ENCODE data around the gene IRS4. TPM values are rescaled to one million over a fixed set of nuclear protein-coding genes. Genes with fewer than 3 reads are reported as not detected.

IRS4 gene
- not detected in 2 replicates for total RNA-seq

DNA sequence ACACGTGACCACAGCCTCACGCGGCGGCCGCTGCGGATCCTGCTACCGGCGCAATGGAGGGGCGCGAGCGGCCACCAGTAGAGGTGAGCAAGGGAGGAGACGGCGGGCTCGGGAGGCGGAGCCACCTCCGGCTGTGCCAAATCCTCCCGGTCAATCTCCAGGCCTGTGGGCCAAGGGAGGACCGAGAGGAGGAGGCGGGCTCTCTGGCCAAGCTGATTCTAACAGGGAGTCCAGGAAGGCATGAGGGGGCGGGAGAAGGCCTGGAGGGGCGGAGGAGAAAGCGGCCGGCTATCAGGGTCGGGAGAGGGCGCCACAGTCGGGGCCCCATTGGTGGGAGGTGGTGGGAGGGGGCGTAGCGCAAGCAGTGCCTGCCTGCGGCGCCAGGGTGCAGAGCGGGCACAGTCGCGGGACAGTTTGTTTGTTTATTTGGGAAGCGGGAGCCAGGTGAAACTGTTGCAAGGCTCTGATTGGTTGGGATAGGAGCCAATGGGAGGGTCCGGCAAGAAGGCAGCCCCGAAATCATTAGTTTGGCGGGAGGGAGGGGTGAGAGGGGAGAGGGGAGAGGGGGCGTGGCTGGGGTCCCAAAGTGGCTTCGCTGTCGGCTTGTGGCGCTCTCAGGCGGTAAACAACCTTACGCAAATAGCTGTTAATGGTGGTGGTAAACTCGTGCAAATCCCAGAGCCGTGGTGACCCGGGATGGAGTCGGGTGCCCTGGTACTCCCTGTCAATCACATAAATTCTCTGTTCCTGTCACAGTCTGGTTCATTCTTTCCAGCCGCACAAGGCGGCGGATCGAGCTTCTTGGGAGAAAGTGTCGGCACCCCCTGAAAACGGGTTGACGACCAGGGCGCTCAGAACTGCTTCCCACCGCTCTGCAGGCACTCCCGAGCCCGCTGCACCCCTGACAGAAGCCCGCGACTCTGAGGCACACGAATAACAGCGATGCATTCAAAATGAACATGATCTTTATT lies at the start of gene IRS4:
IRS4 (minus strand) TSS at position 55 of the 971 bp plus-strand sequence.
- TF ChIP-seq, protein P1, sequence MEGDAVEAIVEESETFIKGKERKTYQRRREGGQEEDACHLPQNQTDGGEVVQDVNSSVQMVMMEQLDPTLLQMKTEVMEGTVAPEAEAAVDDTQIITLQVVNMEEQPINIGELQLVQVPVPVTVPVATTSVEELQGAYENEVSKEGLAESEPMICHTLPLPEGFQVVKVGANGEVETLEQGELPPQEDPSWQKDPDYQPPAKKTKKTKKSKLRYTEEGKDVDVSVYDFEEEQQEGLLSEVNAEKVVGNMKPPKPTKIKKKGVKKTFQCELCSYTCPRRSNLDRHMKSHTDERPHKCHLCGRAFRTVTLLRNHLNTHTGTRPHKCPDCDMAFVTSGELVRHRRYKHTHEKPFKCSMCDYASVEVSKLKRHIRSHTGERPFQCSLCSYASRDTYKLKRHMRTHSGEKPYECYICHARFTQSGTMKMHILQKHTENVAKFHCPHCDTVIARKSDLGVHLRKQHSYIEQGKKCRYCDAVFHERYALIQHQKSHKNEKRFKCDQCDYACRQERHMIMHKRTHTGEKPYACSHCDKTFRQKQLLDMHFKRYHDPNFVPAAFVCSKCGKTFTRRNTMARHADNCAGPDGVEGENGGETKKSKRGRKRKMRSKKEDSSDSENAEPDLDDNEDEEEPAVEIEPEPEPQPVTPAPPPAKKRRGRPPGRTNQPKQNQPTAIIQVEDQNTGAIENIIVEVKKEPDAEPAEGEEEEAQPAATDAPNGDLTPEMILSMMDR (IDR thresholded peaks at IDR 0.05; ENCODE audit: insufficient read depth, low read depth, low read length): no peak
- peak within 1 kb of the TSS; percentile 50 for H3K4me3 ChIP-seq (ENCODE audit: low read depth, low read length)
- DNase-seq (ENCODE audit: low read depth): no peak

DNA sequence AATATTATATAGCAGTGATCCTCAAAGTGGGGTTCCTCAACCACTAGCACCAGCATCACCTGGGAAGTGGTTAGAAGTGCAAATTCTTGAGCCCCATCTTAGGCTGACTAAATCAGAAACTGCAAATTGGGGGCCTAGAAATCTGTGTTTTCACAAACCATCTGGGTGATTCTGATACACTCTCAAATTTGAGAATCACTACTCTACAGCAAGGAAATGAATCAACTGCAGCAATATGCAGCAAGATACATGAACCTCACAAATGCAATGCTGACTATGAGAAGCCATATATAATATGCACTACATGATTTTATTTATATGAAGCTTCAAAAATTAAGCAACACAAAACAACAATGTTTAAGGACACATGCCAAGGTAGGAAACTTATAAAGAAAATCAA lies 36.2 kb upstream of the IRS4 start:
- no peak overlapping the region for H3K4me3 ChIP-seq (ENCODE audit: low read depth, low read length)
- no peak for DNase-seq (ENCODE audit: low read depth)
- TF ChIP-seq, protein P1 (IDR thresholded peaks at IDR 0.05; ENCODE audit: insufficient read depth, low read depth, low read length): no peak

GRCh38 chrX:108763559-108763958 lies 27.2 kb upstream of the IRS4 start:
- DNase-seq (ENCODE audit: low read depth): no peak
- H3K4me3 ChIP-seq (ENCODE audit: low read depth, low read length): no peak overlapping the region
- TF ChIP-seq, protein P1 (IDR thresholded peaks at IDR 0.05; ENCODE audit: insufficient read depth, low read depth, low read length): no peak

DNA sequence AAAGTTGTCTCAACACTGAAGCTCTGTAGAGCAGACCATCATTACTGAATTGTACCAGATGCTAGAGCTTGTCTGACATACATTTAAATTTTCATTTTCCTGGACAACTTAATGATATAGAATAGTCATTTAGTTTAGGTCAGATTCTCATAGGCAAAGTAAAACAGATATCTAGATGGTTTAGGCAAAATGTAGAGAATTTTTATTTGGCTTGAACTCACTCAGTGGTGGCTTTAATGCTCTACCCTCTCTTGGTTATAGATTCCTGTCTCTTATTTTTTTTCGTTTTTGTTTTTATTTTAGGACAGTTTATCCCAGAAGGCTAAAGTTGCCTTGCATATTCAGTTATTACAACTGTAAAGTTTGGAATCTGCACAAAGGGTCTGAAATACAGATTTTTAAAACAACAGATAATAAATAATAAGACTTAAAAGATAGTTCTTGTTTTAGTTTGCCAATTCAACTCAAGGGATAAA lies 4.0 kb upstream of the IRS4 start:
- H3K4me3 ChIP-seq (ENCODE audit: low read depth, low read length): no peak overlapping the region
- TF ChIP-seq, protein P1 (IDR thresholded peaks at IDR 0.05; ENCODE audit: insufficient read depth, low read depth, low read length): no peak
- DNase-seq (ENCODE audit: low read depth): no peak

- no peak overlapping the region for H3K4me3 ChIP-seq (ENCODE audit: low read depth, low read length)
- no peak for DNase-seq (ENCODE audit: low read depth)
- TF ChIP-seq, protein P1 (IDR thresholded peaks at IDR 0.05; ENCODE audit: insufficient read depth, low read depth, low read length): no peak
Observed at GRCh38 chrX:108737754-108738153, 1.4 kb upstream of the IRS4 start.

DNA sequence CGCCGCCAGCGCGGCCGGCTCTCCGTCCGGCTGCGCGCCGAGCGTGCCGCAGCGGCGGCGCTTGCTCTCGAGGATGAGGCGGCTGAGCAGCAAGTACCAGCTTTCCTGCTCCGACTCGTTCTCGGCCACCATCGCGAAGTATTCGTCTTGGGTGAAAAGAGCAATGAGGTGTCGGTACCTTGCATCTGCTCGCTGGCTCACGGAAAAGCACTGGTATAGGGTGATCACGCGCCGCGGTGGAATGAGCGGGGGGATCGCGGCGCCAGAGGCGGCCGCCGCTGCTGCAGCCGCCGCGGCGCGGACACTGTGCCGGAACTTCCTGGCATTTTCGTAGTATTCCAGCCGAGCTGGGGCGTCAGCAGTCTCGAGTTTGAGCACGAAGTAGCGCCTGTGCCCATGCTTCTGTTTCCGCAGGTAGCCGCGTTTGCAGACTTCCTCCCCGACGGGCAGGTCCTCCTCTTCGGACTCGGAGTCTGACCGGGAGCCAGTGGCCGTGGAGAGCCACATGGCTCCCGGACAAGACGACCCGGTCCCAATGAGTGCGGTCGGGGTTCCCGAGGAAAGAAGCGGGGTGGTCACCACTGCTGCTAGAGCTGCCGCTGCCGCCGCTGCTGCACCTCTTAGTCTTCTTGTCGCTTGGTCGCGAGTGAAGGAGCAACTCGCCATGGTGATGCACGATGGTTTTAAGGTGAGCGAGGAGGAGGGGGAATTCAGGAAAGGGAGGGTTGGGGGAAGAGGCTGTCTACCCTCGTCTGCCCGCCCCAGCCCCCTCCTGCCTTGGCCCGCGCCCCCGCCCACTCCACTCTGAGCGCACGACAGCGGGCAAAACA lies 469 bp downstream of the IRS4 start:
- peak overlapping the region; percentile 50 for H3K4me3 ChIP-seq (ENCODE audit: low read depth, low read length)
- TF ChIP-seq, protein P1 (IDR thresholded peaks at IDR 0.05; ENCODE audit: insufficient read depth, low read depth, low read length): no peak
- peak; percentile 6 for DNase-seq (ENCODE audit: low read depth)
